ENCODE measurements around the gene TENT4A. TPM values are rescaled to one million over a fixed set of nuclear protein-coding genes. Genes with fewer than 3 reads are reported as not detected.

TENT4A gene
- total and polyA plus RNA-seq, 2 of the 13 experiments (the other 11 are each of a cell fraction or from before 2014, with no cell fraction given), result 6.3 to 13.3 TPM

DNA sequence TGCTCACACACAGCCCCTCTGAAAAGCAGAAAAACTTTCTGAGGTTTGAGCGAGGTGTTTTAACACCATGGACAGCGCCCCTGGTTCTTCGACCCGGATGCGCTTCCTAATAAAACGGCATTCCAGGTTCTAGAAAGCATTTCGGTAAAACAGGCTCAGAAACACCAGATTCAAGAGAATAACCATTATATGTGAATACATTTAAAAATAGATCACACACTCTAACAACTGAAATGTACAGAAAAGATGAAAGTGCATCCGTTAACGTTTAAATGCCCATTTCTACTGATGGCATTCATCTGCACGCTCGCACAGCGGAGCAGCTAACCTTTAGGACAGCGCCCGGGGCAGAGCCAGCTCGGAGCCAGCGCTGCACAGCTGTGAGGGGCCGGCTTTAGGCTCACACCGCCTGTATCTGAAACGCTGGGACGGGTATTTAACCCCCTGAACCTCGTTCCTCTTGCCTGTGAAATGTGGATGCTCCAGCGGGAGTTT is 26.3 kb upstream of the TENT4A start (continued):
- TF ChIP-seq, protein P1, sequence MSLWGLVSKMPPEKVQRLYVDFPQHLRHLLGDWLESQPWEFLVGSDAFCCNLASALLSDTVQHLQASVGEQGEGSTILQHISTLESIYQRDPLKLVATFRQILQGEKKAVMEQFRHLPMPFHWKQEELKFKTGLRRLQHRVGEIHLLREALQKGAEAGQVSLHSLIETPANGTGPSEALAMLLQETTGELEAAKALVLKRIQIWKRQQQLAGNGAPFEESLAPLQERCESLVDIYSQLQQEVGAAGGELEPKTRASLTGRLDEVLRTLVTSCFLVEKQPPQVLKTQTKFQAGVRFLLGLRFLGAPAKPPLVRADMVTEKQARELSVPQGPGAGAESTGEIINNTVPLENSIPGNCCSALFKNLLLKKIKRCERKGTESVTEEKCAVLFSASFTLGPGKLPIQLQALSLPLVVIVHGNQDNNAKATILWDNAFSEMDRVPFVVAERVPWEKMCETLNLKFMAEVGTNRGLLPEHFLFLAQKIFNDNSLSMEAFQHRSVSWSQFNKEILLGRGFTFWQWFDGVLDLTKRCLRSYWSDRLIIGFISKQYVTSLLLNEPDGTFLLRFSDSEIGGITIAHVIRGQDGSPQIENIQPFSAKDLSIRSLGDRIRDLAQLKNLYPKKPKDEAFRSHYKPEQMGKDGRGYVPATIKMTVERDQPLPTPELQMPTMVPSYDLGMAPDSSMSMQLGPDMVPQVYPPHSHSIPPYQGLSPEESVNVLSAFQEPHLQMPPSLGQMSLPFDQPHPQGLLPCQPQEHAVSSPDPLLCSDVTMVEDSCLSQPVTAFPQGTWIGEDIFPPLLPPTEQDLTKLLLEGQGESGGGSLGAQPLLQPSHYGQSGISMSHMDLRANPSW (CRISPR knock-in tag; IDR thresholded peaks at IDR 0.05; ENCODE audit: borderline replicate concordance), result no peak
- TF ChIP-seq MXI1 (IDR thresholded peaks at IDR 0.05; ENCODE audit: borderline replicate concordance, low read depth, low read length) (0 out of 3 replicates have a peak, but pooled peaks have one; percentile 9), SIN3B (IDR thresholded peaks at IDR 0.05; ENCODE audit: low read length) (no peak), ZSCAN29 (CRISPR knock-in tag; conservative IDR thresholded peaks at IDR 0.05) (no peak), ZMAT3 (CRISPR knock-in tag; conservative IDR thresholded peaks at IDR 0.05) (no peak), GPN1 (CRISPR knock-in tag; IDR thresholded peaks at IDR 0.05; ENCODE audit: borderline replicate concordance) (no peak), KAT7 (CRISPR knock-in tag; IDR thresholded peaks at IDR 0.05; ENCODE audit: borderline replicate concordance) (no peak), ZNF670 (CRISPR knock-in tag; IDR thresholded peaks at IDR 0.05; ENCODE audit: borderline replicate concordance) (no peak), ZIK1 (CRISPR knock-in tag; IDR thresholded peaks at IDR 0.05; ENCODE audit: borderline replicate concordance, low read depth) (0 out of 2 replicates have a peak, but pooled peaks have one; percentile 34)
- TF ChIP-seq, protein P2, sequence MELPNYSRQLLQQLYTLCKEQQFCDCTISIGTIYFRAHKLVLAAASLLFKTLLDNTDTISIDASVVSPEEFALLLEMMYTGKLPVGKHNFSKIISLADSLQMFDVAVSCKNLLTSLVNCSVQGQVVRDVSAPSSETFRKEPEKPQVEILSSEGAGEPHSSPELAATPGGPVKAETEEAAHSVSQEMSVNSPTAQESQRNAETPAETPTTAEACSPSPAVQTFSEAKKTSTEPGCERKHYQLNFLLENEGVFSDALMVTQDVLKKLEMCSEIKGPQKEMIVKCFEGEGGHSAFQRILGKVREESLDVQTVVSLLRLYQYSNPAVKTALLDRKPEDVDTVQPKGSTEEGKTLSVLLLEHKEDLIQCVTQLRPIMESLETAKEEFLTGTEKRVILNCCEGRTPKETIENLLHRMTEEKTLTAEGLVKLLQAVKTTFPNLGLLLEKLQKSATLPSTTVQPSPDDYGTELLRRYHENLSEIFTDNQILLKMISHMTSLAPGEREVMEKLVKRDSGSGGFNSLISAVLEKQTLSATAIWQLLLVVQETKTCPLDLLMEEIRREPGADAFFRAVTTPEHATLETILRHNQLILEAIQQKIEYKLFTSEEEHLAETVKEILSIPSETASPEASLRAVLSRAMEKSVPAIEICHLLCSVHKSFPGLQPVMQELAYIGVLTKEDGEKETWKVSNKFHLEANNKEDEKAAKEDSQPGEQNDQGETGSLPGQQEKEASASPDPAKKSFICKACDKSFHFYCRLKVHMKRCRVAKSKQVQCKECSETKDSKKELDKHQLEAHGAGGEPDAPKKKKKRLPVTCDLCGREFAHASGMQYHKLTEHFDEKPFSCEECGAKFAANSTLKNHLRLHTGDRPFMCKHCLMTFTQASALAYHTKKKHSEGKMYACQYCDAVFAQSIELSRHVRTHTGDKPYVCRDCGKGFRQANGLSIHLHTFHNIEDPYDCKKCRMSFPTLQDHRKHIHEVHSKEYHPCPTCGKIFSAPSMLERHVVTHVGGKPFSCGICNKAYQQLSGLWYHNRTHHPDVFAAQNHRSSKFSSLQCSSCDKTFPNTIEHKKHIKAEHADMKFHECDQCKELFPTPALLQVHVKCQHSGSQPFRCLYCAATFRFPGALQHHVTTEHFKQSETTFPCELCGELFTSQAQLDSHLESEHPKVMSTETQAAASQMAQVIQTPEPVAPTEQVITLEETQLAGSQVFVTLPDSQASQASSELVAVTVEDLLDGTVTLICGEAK (IDR thresholded peaks at IDR 0.05), result no peak
- TF ChIP-seq, protein P2 (CRISPR knock-in tag; IDR thresholded peaks at IDR 0.05), result no peak
- TF ChIP-seq, protein P3, sequence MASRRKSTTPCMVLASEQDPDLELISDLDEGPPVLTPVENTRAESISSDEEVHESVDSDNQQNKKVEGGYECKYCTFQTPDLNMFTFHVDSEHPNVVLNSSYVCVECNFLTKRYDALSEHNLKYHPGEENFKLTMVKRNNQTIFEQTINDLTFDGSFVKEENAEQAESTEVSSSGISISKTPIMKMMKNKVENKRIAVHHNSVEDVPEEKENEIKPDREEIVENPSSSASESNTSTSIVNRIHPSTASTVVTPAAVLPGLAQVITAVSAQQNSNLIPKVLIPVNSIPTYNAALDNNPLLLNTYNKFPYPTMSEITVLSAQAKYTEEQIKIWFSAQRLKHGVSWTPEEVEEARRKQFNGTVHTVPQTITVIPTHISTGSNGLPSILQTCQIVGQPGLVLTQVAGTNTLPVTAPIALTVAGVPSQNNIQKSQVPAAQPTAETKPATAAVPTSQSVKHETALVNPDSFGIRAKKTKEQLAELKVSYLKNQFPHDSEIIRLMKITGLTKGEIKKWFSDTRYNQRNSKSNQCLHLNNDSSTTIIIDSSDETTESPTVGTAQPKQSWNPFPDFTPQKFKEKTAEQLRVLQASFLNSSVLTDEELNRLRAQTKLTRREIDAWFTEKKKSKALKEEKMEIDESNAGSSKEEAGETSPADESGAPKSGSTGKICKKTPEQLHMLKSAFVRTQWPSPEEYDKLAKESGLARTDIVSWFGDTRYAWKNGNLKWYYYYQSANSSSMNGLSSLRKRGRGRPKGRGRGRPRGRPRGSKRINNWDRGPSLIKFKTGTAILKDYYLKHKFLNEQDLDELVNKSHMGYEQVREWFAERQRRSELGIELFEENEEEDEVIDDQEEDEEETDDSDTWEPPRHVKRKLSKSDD (CRISPR knock-in tag; IDR thresholded peaks at IDR 0.05; ENCODE audit: low read depth), result no peak
- TF ChIP-seq, protein P4, sequence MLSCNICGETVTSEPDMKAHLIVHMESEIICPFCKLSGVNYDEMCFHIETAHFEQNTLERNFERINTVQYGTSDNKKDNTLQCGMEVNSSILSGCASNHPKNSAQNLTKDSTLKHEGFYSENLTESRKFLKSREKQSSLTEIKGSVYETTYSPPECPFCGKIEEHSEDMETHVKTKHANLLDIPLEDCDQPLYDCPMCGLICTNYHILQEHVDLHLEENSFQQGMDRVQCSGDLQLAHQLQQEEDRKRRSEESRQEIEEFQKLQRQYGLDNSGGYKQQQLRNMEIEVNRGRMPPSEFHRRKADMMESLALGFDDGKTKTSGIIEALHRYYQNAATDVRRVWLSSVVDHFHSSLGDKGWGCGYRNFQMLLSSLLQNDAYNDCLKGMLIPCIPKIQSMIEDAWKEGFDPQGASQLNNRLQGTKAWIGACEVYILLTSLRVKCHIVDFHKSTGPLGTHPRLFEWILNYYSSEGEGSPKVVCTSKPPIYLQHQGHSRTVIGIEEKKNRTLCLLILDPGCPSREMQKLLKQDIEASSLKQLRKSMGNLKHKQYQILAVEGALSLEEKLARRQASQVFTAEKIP (CRISPR knock-in tag; IDR thresholded peaks at IDR 0.05; ENCODE audit: borderline replicate concordance), result no peak

Measured in HepG2 (cell line).